Stimulated activated naive CD4-positive, alpha-beta T cell (primary cell): Measurements from ENCODE around the gene FAM131A.

ENCODE experiments used
- DNase-seq, 6 experiments: peaks; one replicate each; lab custom pipeline; 2025; lab: John Stamatoyannopoulos, UW

FAM131A gene

GRCh38 chr3:184337399-184337714 is at the start of gene FAM131A:
TSS of gene FAM131A (plus strand) at chr3:184337600. CDS start at chr3:184337631, 31 bp downstream.
- no peak for DNase-seq

GRCh38 chr3:184289426-184289938 is 47.9 kb upstream of the FAM131A start:
- DNase-seq, result peak in 5 of 6 experiments; percentile 7 to 38 (median 20)

GRCh38 chr3:184290331-184290730 is 47.1 kb upstream of the FAM131A start:
- no peak for DNase-seq

GRCh38 chr3:184291044-184291737 is 46.2 kb upstream of the FAM131A start:
- no peak for DNase-seq

GRCh38 chr3:184291738-184292445 is 45.5 kb upstream of the FAM131A start:
- no peak for DNase-seq

- no peak for DNase-seq
Observed at GRCh38 chr3:184295771-184296170, 41.6 kb upstream of the FAM131A start.

- no peak for DNase-seq
Observed at GRCh38 chr3:184296616-184297015, 40.8 kb upstream of the FAM131A start.

GRCh38 chr3:184298759-184299487 is 38.5 kb upstream of the FAM131A start, which contains the start of gene PSMD2:
TSS of gene PSMD2 (plus strand) at chr3:184299241. CDS start at chr3:184299267, 26 bp downstream.
- peak; percentile 93 to 97 (median 96) for DNase-seq

GRCh38 chr3:184299488-184300377 is 37.7 kb upstream of the FAM131A start:
- DNase-seq, result no peak

GRCh38 chr3:184300378-184300720 is 37.1 kb upstream of the FAM131A start:
- no peak for DNase-seq

GRCh38 chr3:184305577-184305976 is 31.8 kb upstream of the FAM131A start:
- no peak for DNase-seq

- DNase-seq, result no peak
Observed at GRCh38 chr3:184306341-184306972, 30.9 kb upstream of the FAM131A start.

- DNase-seq, result no peak
Observed at GRCh38 chr3:184307915-184308314, 29.5 kb upstream of the FAM131A start.

- DNase-seq, result no peak
Observed at GRCh38 chr3:184308744-184309143, 28.7 kb upstream of the FAM131A start.

- no peak for DNase-seq
Observed at GRCh38 chr3:184311633-184312032, 25.8 kb upstream of the FAM131A start.

- DNase-seq, result peak; percentile 86 to 90 (median 88)
Observed at GRCh38 chr3:184314363-184314699, 23.1 kb upstream of the FAM131A start, which contains the start of gene EIF4G1. TSS of gene EIF4G1 (plus strand) at chr3:184314606. CDS start at chr3:184315797, 1,191 bp downstream.

- peak; percentile 50 to 69 (median 64) for DNase-seq
Observed at GRCh38 chr3:184314700-184315542, 22.5 kb upstream of the FAM131A start.

GRCh38 chr3:184315543-184315867 is 21.9 kb upstream of the FAM131A start:
- DNase-seq, result peak in 2 of 6 experiments; percentile 36 to 48

- peak in 2 of 6 experiments; percentile 9 to 28 for DNase-seq
Observed at GRCh38 chr3:184315871-184316661, 21.3 kb upstream of the FAM131A start.
